H9 (cell line): ENCODE measurements around the gene CCM2L. TPM values are rescaled to one million over a fixed set of nuclear protein-coding genes. Genes with fewer than 3 reads are reported as not detected.

Experiments
- DNase-seq: peaks from one replicate; pipeline ENCODE4 v3.0.0-alpha.2; 2017
- H2AFZ ChIP-seq: one replicate; pipeline ENCODE4 v1.6.1; 2013; ENCODE audit warnings: mild to moderate bottlenecking, low read length, control low read depth, moderate library complexity
- H2AK5ac ChIP-seq: 2 replicates; pipeline ENCODE4 v1.6.1; 2013; ENCODE audit warnings: low read length, control low read depth, mixed read lengths; ENCODE audit not compliant: insufficient read length
- H2BK120ac ChIP-seq: one replicate; pipeline ENCODE4 v1.6.1; 2013; ENCODE audit warnings: low read depth, mild to moderate bottlenecking, low read length, control low read depth, inconsistent platforms; ENCODE audit not compliant: poor library complexity, severe bottlenecking
- H2BK12ac ChIP-seq: 2 replicates; pipeline ENCODE4 v1.6.1; 2013; ENCODE audit warnings: low read length, control low read depth, mixed read lengths, low read depth; ENCODE audit not compliant: insufficient read length
- H2BK15ac ChIP-seq: 2 replicates; pipeline ENCODE4 v1.6.1; 2013; ENCODE audit warnings: low read depth, low read length, control low read depth
- H2BK20ac ChIP-seq: one replicate; pipeline ENCODE4 v1.6.1; 2013; ENCODE audit warnings: low read depth, mild to moderate bottlenecking, low read length, control low read depth, inconsistent platforms; ENCODE audit not compliant: poor library complexity, severe bottlenecking
- H2BK5ac ChIP-seq: 2 replicates; pipeline ENCODE4 v1.6.1; 2013; ENCODE audit warnings: low read length, control low read depth, mixed read lengths; ENCODE audit not compliant: insufficient read length
- H3K14ac ChIP-seq: 2 replicates; pipeline ENCODE4 v1.6.1; 2013; ENCODE audit warnings: low read length, control low read depth; ENCODE audit not compliant: insufficient read depth
- H3K18ac ChIP-seq: 2 replicates; pipeline ENCODE4 v1.6.1; 2013; ENCODE audit warnings: low read depth, mild to moderate bottlenecking, mixed read lengths, low read length, control low read depth; ENCODE audit not compliant: insufficient read length
- H3K23ac ChIP-seq: 2 replicates; pipeline ENCODE4 v1.6.1; 2013; ENCODE audit warnings: low read length, control low read depth, mixed read lengths, low read depth; ENCODE audit not compliant: insufficient read length
- H3K23me2 ChIP-seq: 2 replicates; pipeline ENCODE4 v1.6.1; 2013; ENCODE audit warnings: low read depth, mild to moderate bottlenecking, mixed read lengths, low read length, control low read depth; ENCODE audit not compliant: insufficient read length, poor library complexity, severe bottlenecking
- H3K27ac ChIP-seq: 2 replicates; pipeline ENCODE4 v1.5.1; 2013; ENCODE audit warnings: low read length, control low read depth, mixed read lengths, low read depth; ENCODE audit not compliant: insufficient read length
- H3K27me3 ChIP-seq: 2 replicates; pipeline ENCODE4 v1.6.1; 2013; ENCODE audit warnings: low read length, control low read depth, inconsistent platforms; ENCODE audit not compliant: insufficient read depth
- H3K4ac ChIP-seq: 2 replicates; pipeline ENCODE4 v1.6.1; 2013; ENCODE audit warnings: low read depth, mild to moderate bottlenecking, control low read depth, inconsistent platforms, low read length, moderate library complexity
- H3K4me1 ChIP-seq: 2 replicates; pipeline ENCODE4 v1.6.1; 2013; ENCODE audit warnings: low read length, control low read depth, inconsistent platforms; ENCODE audit not compliant: insufficient read depth
- H3K4me2 ChIP-seq: 2 replicates; pipeline ENCODE4 v1.6.1; 2013; ENCODE audit warnings: low read length, control low read depth, mixed read lengths; ENCODE audit not compliant: insufficient read length, insufficient read depth
- H3K56ac ChIP-seq: 2 replicates; pipeline ENCODE4 v1.6.1; 2013; ENCODE audit warnings: low read depth, mild to moderate bottlenecking, mixed read lengths, low read length, control low read depth; ENCODE audit not compliant: insufficient read length
- H3K79me1 ChIP-seq: 2 replicates; pipeline ENCODE4 v1.6.1; 2013; ENCODE audit warnings: low read depth, mild to moderate bottlenecking, moderate library complexity, low read length, control low read depth, inconsistent platforms; ENCODE audit not compliant: insufficient read depth, poor library complexity, severe bottlenecking
- H3K79me2 ChIP-seq: 2 replicates; pipeline ENCODE4 v1.6.1; 2013; ENCODE audit warnings: low read length, control low read depth, inconsistent platforms; ENCODE audit not compliant: insufficient read depth
- H3K9ac ChIP-seq: 2 replicates; pipeline ENCODE4 v1.6.1; 2013; ENCODE audit warnings: low read length, control low read depth, mixed read lengths; ENCODE audit not compliant: insufficient read length; ENCODE audit errors: extremely low read depth
- H3K9me3 ChIP-seq: one replicate; pipeline ENCODE4 v1.6.1; 2013; ENCODE audit warnings: low read depth, low read length, inconsistent platforms; ENCODE audit not compliant: control insufficient read depth
- H3T11ph ChIP-seq: one replicate; pipeline ENCODE4 v1.6.1; 2013; ENCODE audit warnings: mild to moderate bottlenecking, low read length, control low read depth, inconsistent platforms
- H4K20me1 ChIP-seq: one replicate; pipeline ENCODE4 v1.6.1; 2013; ENCODE audit not compliant: control insufficient read depth, insufficient read length, insufficient read depth
- H4K5ac ChIP-seq: 2 replicates; pipeline ENCODE4 v1.6.1; 2013; ENCODE audit warnings: low read depth, mild to moderate bottlenecking, mixed read lengths, low read length, control low read depth; ENCODE audit not compliant: insufficient read length
- H4K8ac ChIP-seq: replicated peaks from 2 replicates; pipeline ENCODE4 v1.6.1; 2013; ENCODE audit warnings: low read length, control low read depth, mixed read lengths, low read depth; ENCODE audit not compliant: insufficient read length
- H4K91ac ChIP-seq: 2 replicates; pipeline ENCODE4 v1.6.1; 2013; ENCODE audit warnings: low read depth, mild to moderate bottlenecking, moderate library complexity, mixed read lengths, low read length, control low read depth; ENCODE audit not compliant: insufficient read length
- H3K27ac Mint-ChIP-seq, 3 experiments: 2 replicates in 2 of 3; 3 replicates in 1 of 3; pipeline ENCODE4 v1.8.0; 2020 to 2021; ENCODE audit warnings: mixed read lengths in 3 of 3, mild to moderate bottlenecking in 1 of 3, moderate library complexity in 1 of 3
- H3K27me3 Mint-ChIP-seq: 2 replicates; pipeline ENCODE4 v1.8.0; 2021; ENCODE audit warnings: low read depth, mild to moderate bottlenecking, moderate library complexity, mixed read lengths
- H3K36me3 Mint-ChIP-seq, 3 experiments: 2 replicates in 2 of 3; 3 replicates in 1 of 3; pipeline ENCODE4 v1.8.0; 2020 to 2021; ENCODE audit warnings: low read depth in 3 of 3, mixed read lengths in 3 of 3; ENCODE audit not compliant: insufficient read depth in 1 of 3
- H3K4me1 Mint-ChIP-seq, 2 experiments: 2 replicates each; pipeline ENCODE4 v1.8.0; 2020; ENCODE audit warnings: mixed read lengths in 2 of 2
- H3K4me3 Mint-ChIP-seq, 2 experiments: 2 replicates in 1 of 2; 3 replicates in 1 of 2; pipeline ENCODE4 v1.8.0; 2020 to 2021; ENCODE audit warnings: mild to moderate bottlenecking in 2 of 2, mixed read lengths in 2 of 2, moderate library complexity in 1 of 2
- H3K9me3 Mint-ChIP-seq, 2 experiments: 2 replicates in 1 of 2; 3 replicates in 1 of 2; pipeline ENCODE4 v1.8.0; 2020; ENCODE audit warnings: mild to moderate bottlenecking in 2 of 2, mixed read lengths in 2 of 2, moderate library complexity in 1 of 2
- WGBS: extraction: QIAGEN DNeasy Blood & Tissue Kit; methylation state at CpG from one replicate; pipeline ENCODE4 v1.1.7; 2013; ENCODE audit warnings: missing lambda C conversion rate, low lambda C conversion rate, mixed read lengths; ENCODE audit not compliant: insufficient read length; ENCODE audit errors: extremely low coverage; 5-methylcytosine and 5-hydroxymethylcytosine counted together
- total RNA-seq: library from RNA; stranded (reverse); gene quantifications from 2 replicates; pipeline ENCODE4 v1.2.1, GENCODE V29; 2021
- TF ChIP-seq, protein P1 (sequence below): fragments of 200-600 bp; sonication (generic); conservative IDR thresholded peaks from 3 replicates; pipeline ENCODE4 v1.8.0; 2021; ENCODE audit warnings: antibody characterized with exemption, mild to moderate bottlenecking

CCM2L gene
- total RNA-seq, 1 experiment from 2014 or later, result 4.6 TPM

DNA sequence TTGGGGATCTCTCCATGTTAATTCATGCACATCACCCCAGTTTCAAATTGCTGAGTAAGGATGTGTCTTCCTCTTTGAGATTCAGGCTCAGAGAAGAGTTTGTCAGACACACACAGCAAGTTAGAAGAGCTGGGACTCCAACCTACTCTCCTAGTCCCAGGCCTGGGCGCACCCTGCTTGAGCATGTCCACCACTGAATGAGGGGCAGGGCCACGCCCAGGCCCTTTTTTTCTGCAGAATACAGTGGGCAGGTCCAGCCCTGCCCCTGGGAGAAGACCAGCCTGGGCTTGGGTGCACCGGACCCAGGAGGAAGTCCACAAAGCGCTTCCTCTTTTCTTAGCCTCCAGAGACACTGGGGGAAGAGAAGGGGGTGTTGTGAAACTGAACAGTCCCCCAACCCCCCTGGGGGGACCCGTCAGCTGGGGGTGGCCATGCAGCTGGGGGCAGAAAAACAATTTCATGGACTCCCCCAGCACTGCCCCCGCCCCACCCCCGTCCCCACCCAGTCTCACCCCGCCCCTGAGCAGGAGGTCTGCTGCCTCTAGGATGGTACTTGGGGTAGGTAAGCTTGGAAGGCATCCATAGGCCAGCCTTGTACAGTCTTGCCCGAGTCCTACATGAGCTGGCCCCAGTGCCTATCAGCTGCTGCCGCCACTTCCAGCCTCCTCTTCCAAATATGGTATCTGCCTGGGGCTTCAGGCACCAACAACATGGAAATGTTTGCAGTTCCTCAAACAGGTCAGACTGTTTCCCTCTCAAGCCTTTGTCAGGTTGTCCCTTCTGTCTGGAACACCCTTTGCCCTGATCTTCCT, 30.1 kb downstream of the CCM2L start:
- TF ChIP-seq, protein P1, sequence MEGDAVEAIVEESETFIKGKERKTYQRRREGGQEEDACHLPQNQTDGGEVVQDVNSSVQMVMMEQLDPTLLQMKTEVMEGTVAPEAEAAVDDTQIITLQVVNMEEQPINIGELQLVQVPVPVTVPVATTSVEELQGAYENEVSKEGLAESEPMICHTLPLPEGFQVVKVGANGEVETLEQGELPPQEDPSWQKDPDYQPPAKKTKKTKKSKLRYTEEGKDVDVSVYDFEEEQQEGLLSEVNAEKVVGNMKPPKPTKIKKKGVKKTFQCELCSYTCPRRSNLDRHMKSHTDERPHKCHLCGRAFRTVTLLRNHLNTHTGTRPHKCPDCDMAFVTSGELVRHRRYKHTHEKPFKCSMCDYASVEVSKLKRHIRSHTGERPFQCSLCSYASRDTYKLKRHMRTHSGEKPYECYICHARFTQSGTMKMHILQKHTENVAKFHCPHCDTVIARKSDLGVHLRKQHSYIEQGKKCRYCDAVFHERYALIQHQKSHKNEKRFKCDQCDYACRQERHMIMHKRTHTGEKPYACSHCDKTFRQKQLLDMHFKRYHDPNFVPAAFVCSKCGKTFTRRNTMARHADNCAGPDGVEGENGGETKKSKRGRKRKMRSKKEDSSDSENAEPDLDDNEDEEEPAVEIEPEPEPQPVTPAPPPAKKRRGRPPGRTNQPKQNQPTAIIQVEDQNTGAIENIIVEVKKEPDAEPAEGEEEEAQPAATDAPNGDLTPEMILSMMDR, result no peak
- Histone ChIP-seq H2BK20ac (no peak overlapping the region), H2BK120ac (no peak overlapping the region), H2BK5ac (no peak overlapping the region), H2AFZ (no peak overlapping the region), H4K5ac (no peak overlapping the region), H3K9me3 (no peaks in the 10 kb centered on the region), H4K20me1 (no peaks in the 10 kb centered on the region), H3K23me2 (no peaks in the 10 kb centered on the region), H3K23ac (no peak overlapping the region), H4K91ac (no peak overlapping the region), H2AK5ac (no peak overlapping the region), H2BK12ac (no peak overlapping the region), H3K56ac (no peak overlapping the region), H3K4me1 (no peaks in the 10 kb centered on the region; the same call in 1 of the 2 replicates), H2BK15ac (no peak overlapping the region), H3K9ac (no peak overlapping the region), H3K27me3 (no peaks in the 10 kb centered on the region), H3T11ph (no peak overlapping the region), H3K18ac (no peak overlapping the region), H3K79me2 (no peaks in the 10 kb centered on the region), H3K79me1 (no peaks in the 10 kb centered on the region), H4K8ac (no peak overlapping the region), H3K27ac (no peak overlapping the region), H3K4me2 (no peak overlapping the region), H3K14ac (no peak overlapping the region), H3K4ac (no peak overlapping the region)
- Mint-ChIP-seq H3K4me1 (peaks cover 23 to 35% of the 10 kb centered on the region in 2 experiments), H3K36me3 (peaks cover 0 to 5% (median 0%) of the 10 kb centered on the region in 3 experiments; a peak in 1 of 7 replicates), H3K27me3 (peaks cover 9% of the 10 kb centered on the region), H3K9me3 (peaks cover 0 to 4% of the 10 kb centered on the region in 2 experiments; a peak in 1 of 5 replicates), H3K27ac (no peak overlapping the region), H3K4me3 (no peak overlapping the region)
- WGBS, result no CpG with 5 or more reads among the region's 10 CpGs
- no peak for DNase-seq
